Measurements from ENCODE around the gene NCLN.

NCLN gene

DNA sequence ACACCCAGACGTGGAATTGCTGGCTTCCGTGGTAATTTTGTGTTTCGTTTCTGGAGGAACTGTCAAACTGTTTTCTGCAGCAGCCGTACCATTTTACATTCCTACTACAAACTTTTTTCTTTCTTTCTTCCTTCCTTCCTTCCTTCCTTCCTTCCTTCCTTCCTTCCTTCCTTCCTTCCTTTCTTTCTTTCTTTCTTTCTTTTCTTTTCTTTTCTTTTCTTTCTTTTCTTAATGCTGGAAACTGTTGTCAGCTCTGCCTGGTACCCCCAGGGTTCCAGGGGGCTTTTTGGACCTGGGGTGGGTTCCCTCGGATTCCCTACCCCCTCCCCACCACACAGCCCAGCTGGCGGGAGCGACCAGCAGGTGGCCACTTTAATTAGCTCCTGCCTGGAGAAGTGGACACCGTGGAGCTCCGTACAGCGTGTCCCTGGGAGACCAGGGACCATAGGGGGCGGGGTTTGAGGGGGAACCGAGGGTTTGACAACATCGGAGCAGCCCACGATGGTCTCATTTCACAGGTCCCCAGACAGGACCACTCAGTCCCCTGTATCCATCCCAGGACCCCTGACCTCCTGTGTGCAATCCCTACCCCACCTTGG, 63.1 kb downstream of the NCLN start:
- no peak overlapping the region for H3K27ac ChIP-seq
- TF ChIP-seq, protein P1, sequence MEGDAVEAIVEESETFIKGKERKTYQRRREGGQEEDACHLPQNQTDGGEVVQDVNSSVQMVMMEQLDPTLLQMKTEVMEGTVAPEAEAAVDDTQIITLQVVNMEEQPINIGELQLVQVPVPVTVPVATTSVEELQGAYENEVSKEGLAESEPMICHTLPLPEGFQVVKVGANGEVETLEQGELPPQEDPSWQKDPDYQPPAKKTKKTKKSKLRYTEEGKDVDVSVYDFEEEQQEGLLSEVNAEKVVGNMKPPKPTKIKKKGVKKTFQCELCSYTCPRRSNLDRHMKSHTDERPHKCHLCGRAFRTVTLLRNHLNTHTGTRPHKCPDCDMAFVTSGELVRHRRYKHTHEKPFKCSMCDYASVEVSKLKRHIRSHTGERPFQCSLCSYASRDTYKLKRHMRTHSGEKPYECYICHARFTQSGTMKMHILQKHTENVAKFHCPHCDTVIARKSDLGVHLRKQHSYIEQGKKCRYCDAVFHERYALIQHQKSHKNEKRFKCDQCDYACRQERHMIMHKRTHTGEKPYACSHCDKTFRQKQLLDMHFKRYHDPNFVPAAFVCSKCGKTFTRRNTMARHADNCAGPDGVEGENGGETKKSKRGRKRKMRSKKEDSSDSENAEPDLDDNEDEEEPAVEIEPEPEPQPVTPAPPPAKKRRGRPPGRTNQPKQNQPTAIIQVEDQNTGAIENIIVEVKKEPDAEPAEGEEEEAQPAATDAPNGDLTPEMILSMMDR (conservative IDR thresholded peaks at IDR 0.05) = 0 out of 2 replicates have a peak, but pooled peaks have one; percentile 12

DNA sequence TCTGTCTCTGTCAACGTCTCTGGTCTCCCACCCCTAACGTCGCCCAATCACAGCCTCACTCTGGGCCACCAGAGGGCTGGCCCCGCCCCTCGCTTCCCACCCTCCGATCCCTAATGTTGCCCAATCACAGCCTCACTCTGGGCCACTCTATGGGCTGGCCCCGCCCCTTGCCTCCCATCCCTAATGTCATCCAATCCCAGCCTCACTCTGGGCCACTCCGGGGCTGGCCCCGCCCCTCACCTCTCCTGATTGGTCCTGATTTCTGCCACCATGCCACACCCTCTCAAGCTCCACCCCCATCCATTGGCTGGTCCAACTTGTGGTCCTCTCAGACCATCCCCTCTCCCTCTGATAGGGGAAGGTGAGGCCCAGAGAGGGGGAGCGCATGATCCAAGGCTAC, 63.7 kb downstream of the NCLN start:
- TF ChIP-seq, protein P1 (conservative IDR thresholded peaks at IDR 0.05) = no peak
- H3K27ac ChIP-seq = no peak overlapping the region

DNA sequence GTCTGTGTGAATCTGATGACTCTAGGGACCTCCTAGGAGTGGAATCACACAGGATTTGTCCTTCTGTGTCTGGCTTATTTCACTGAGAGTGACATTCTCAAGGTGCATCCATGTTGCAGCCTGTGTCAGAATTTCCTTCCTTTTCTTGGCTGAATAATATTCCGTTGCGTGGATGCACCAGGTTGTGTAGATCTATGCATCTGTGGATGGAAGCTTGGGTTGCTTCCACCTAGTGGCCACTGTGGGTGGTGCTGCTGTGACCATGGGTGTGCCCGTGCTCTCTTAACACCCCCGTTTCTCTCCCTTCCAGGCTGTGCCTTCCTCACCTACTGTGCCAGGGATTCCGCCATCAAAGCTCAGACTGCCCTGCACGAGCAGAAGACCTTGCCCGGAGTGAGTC, 64.9 kb downstream of the NCLN start:
- H3K27ac ChIP-seq = no peak overlapping the region
- TF ChIP-seq, protein P1 (conservative IDR thresholded peaks at IDR 0.05) = peak; percentile 31

DNA sequence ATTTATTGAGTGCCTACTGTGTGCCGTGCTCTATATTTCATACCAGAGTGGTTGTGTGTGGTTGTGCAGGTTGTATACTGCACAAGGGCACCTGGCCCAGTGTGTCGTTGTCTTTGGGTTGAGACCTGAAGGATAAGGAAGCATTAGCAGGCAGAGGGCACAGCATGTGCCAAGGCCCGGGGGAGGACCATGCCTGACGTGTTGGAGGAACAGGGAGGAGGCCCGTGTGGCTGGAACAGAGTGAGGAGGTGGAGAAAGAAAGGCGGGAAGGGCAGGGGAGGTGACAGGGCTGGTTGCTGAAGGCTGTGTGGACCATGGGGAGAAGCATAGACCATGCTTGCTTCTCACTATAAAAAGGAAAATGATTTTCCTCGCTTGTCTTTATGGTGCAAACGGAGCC, 65.5 kb downstream of the NCLN start:
- no peak overlapping the region for H3K27ac ChIP-seq
- TF ChIP-seq, protein P1 (conservative IDR thresholded peaks at IDR 0.05) = no peak

DNA sequence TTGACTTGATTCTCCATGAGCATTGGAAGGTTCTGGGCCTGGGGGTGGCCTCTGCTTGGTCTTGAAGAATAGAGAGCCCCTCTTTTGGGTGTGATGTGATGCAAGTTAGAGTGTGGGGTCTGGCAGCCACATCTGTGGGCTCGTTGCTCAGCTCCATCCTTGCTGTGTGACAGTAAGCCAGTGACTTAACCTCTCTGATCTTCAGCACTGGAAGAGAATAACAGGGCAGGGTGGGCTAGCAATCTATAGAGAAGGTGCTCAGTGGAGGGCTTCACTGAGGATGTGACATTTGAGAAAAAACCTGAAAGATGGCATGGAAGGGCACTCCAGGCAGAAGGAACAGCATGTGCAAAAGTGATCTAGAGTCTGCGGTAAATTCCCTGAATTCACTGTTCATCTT, 66.9 kb downstream of the NCLN start:
- no peak overlapping the region for H3K27ac ChIP-seq
- TF ChIP-seq, protein P1 (conservative IDR thresholded peaks at IDR 0.05) = no peak

DNA sequence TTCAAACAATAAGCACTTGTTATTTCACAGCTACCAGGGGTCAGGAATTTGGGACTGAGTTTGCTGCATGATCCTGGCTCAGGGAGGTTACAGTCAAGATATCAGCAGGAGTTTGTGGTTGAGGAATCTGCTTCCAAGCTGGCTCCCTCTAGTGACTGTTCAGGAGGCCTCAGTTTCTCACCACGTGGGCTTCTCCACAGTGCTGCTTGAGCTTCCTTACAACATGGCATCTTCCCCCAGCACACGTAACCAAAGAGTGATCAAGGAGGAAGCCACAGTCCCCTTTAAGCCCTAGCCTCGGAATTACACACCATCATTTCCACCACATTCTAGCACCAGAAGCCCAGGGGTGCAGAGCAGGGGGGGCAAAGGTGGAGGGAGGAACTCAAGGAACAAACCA, 67.5 kb downstream of the NCLN start:
- TF ChIP-seq, protein P1 (conservative IDR thresholded peaks at IDR 0.05) = no peak

DNA sequence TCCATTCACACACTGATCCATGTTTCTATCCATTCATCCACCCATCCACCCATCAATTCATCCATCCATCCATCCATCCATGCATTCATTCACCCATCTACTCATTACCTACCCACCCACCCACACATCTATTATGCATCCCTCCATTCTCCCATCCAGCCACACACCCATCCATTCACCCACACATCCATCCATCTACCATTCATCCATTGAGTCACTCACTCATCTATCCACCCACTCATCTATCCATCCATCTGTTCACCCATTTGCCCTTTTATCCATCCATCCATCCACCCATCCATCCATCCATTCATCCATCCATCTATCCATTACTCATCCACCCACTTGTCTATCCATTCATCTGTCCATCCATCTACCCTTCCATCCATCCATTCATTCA, 68.8 kb downstream of the NCLN start:
- TF ChIP-seq, protein P1 (conservative IDR thresholded peaks at IDR 0.05) = no peak
- no peak overlapping the region for H3K27ac ChIP-seq

More for the DNA sequence above, 67.5 kb downstream of the NCLN start:
- no peak overlapping the region for H3K27ac ChIP-seq

Data from VCaP (cell line).